GM12891 (cell line): ENCODE measurements around the gene AHI1.

Source experiments
- POLR2A ChIP-seq: IDR thresholded peaks from 2 replicates; pipeline ENCODE4 v1.6.1; 2011; ENCODE audit warnings: low read depth, low read length, control low read depth
- POLR2AphosphoS5 ChIP-seq: IDR thresholded peaks from 2 replicates; pipeline ENCODE4 v1.6.1; 2011; ENCODE audit warnings: low read depth, low read length, control low read depth
- TAF1 ChIP-seq: IDR thresholded peaks from 2 replicates; pipeline ENCODE4 v1.6.1; 2011; ENCODE audit warnings: low read depth, low read length, control low read depth

DNA sequence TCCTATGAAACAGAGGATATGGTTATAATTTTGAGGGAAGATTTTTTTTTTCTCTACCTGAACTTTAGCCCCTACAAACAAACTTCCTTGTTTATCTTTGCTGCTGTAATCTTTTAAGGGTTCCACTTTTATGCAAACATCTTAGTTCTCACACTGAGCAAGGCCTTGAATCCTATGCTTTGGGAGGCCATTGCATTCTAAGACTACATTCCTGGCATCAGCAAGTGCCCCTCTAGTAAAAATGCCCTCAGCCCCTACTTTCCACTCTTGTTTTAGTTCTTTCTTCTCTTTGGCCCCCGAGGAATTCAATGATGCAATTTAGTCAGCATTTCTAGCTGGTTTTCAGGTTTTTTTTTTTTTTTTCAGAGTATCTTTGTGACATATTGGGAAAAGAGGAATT lies 8.1 kb upstream of the AHI1 start:
- TF ChIP-seq TAF1: no peak
- TF ChIP-seq POLR2AphosphoS5: no peak
- TF ChIP-seq POLR2A: no peak
